Mesodermal cell (in vitro differentiated cells): Measurements from ENCODE around the gene PELI2.

Experiments
- H3K27ac ChIP-seq: 2 replicates; pipeline ENCODE4 v1.7.0; 2013; ENCODE audit warnings: mild to moderate bottlenecking, low read depth, low read length, moderate library complexity; ENCODE audit not compliant: severe bottlenecking
- H3K36me3 ChIP-seq: 2 replicates; pipeline ENCODE4 v1.7.1; 2013; ENCODE audit warnings: mild to moderate bottlenecking, low read length, moderate library complexity; ENCODE audit not compliant: control insufficient read depth, insufficient read depth
- H3K4me1 ChIP-seq: one replicate; pipeline ENCODE4 v1.7.1; 2013; ENCODE audit warnings: mild to moderate bottlenecking, low read length; ENCODE audit not compliant: insufficient read depth, control insufficient read depth, poor library complexity, severe bottlenecking
- H3K4me3 ChIP-seq: 2 replicates; pipeline ENCODE4 v1.7.0; 2013; ENCODE audit warnings: low read length, control low read depth, mild to moderate bottlenecking; ENCODE audit not compliant: insufficient read depth, poor library complexity, severe bottlenecking; ENCODE audit errors: extremely low read depth
- H3K9me3 ChIP-seq: 2 replicates; pipeline ENCODE4 v1.7.1; 2013; ENCODE audit warnings: mild to moderate bottlenecking, low read length, moderate library complexity; ENCODE audit not compliant: control insufficient read depth
- WGBS, 2 experiments: methylation state at CpG; one replicate each; pipeline ENCODE4 v1.1.5; 2013; ENCODE audit warnings: missing lambda C conversion rate in 2 of 2; ENCODE audit not compliant: insufficient coverage in 2 of 2; 5-methylcytosine and 5-hydroxymethylcytosine counted together

Gene PELI2

DNA sequence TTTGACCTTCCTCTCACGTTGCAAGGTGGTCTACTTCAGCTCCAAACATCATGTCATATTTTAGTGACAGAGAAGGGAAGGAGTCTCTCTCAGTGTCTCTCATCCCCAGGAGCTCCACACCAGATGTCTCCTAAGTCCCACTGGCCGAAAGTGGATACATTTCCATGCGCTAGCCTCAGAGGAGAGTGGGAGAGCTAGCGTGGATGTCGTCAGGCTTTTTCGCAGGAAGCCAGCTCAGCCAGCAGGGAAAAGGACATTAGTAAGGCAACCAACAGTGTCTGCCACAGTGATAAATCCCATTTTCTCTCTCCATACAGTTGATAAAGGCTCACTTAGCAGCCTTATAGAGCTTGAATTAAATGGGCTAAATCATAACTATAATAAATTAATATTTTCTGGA, 155.7 kb downstream of the PELI2 start:
- Histone ChIP-seq H3K4me3 (no peak overlapping the region), H3K36me3 (no peaks in the 10 kb centered on the region), H3K4me1 (no peaks in the 10 kb centered on the region), H3K9me3 (no peaks in the 10 kb centered on the region), H3K27ac (no peak overlapping the region)
- 100% methylated on average over 5 of the region's 6 CpGs for WGBS, 2 experiments

- H3K27ac ChIP-seq, result no peak overlapping the region
- 100% methylated on average over 1 of the region's 1 CpG; no CpG with 5 or more reads in 1 of the 2 experiments for WGBS, 2 experiments
- no peaks in the 10 kb centered on the region for H3K4me1 ChIP-seq
- no peaks in the 10 kb centered on the region for H3K9me3 ChIP-seq
- H3K4me3 ChIP-seq, result no peak overlapping the region
- H3K36me3 ChIP-seq, result no peaks in the 10 kb centered on the region
Measured at GRCh38 chr14:56274556-56274955, 156.3 kb downstream of the PELI2 start.

GRCh38 chr14:56276108-56276507, 157.9 kb downstream of the PELI2 start:
- Histone ChIP-seq H3K27ac (no peak overlapping the region), H3K4me1 (no peaks in the 10 kb centered on the region), H3K4me3 (no peak overlapping the region), H3K36me3 (no peaks in the 10 kb centered on the region), H3K9me3 (no peaks in the 10 kb centered on the region)
- 94 to 98% methylated on average over 3 to 4 of the region's 5 CpGs for WGBS, 2 experiments

- Histone ChIP-seq H3K4me1 (no peaks in the 10 kb centered on the region), H3K36me3 (no peaks in the 10 kb centered on the region), H3K4me3 (no peak overlapping the region), H3K27ac (no peak overlapping the region), H3K9me3 (no peaks in the 10 kb centered on the region)
- WGBS, 2 experiments, result no CpG with 5 or more reads among the region's 1 CpG
Measured at GRCh38 chr14:56278383-56278782, 160.2 kb downstream of the PELI2 start.

- H3K36me3 ChIP-seq, result no peaks in the 10 kb centered on the region
- H3K4me1 ChIP-seq, result no peaks in the 10 kb centered on the region
- no CpG with 5 or more reads among the region's 2 CpGs for WGBS, 2 experiments
- no peak overlapping the region for H3K4me3 ChIP-seq
- no peak overlapping the region for H3K27ac ChIP-seq
- H3K9me3 ChIP-seq, result no peaks in the 10 kb centered on the region
Measured at GRCh38 chr14:56280843-56281242, 162.6 kb downstream of the PELI2 start.

DNA sequence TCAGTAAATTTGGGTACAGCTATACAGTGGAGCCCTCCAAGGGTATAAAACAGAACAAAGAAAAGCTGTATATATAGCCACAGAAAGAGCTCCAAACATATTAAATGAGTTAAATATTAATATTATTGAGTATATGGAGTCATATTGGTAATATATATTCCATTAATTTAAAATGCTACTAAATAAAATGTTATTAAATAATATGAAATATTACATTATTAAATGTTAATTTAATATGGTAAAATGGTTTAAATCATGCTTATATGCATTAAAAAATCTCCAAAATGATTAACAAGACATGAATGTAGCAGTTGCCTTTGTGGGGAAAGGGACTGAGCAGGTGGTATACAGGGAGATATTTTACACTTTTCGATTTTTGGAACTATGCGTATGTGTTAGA, 164.0 kb downstream of the PELI2 start:
- no CpG with 5 or more reads among the region's 2 CpGs for WGBS, 2 experiments
- Histone ChIP-seq H3K9me3 (no peaks in the 10 kb centered on the region), H3K36me3 (no peaks in the 10 kb centered on the region)

DNA sequence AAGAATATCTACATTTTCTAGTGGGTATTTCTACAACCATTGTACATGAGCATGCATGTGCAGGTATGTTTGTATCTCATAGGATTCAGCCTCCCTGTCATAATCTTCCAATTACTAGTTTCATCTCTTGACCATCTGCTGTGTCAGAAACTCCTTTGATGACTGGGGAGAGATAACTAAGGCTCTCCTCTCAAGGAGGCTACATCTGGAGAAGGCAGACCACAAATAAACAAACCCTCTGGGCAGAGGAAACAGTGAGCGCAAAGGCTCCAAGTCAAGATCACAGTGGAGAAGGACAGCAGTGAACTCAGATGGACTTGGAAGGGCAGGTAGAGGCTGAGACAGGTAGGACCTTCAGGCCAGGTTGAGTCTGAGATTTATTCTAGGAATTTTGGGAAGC, 166.4 kb downstream of the PELI2 start:
- WGBS, 2 experiments, result 100% methylated on average over 1 of the region's 1 CpG; no CpG with 5 or more reads in 1 of the 2 experiments
- peaks cover 12% of the 10 kb centered on the region for H3K36me3 ChIP-seq
- no peaks in the 10 kb centered on the region for H3K4me1 ChIP-seq
- H3K9me3 ChIP-seq, result no peaks in the 10 kb centered on the region
- no peak overlapping the region for H3K4me3 ChIP-seq
- no peak overlapping the region for H3K27ac ChIP-seq

More for the DNA sequence above, 164.0 kb downstream of the PELI2 start:
- Histone ChIP-seq H3K27ac (no peak overlapping the region), H3K4me3 (no peak overlapping the region), H3K4me1 (no peaks in the 10 kb centered on the region)

GRCh38 chr14:56289155-56289554, 170.9 kb downstream of the PELI2 start:
- Histone ChIP-seq H3K9me3 (no peaks in the 10 kb centered on the region), H3K4me1 (no peaks in the 10 kb centered on the region), H3K4me3 (no peak overlapping the region), H3K27ac (no peak overlapping the region), H3K36me3 (peaks cover 22% of the 10 kb centered on the region)
- WGBS, 2 experiments, result 92 to 100% methylated on average over 1 to 2 of the region's 2 CpGs

DNA sequence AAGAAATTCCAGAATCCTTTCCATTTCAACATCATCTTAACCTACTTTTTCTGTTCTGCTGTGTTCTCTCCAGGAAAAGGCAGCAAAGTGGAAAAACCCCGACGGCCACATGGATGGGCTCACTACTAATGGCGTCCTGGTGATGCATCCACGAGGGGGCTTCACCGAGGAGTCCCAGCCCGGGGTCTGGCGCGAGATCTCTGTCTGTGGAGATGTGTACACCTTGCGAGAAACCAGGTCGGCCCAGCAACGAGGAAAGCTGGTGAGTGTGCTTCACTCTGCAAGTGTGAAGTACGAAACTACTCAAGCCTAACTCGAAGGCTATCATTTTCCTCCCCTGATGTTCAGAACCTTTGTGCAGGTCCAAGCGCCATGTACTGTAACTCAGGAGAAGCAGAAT, 172.0 kb downstream of the PELI2 start:
- Histone ChIP-seq H3K36me3 (peaks cover 29% of the 10 kb centered on the region), H3K9me3 (no peaks in the 10 kb centered on the region), H3K4me1 (no peaks in the 10 kb centered on the region), H3K27ac (no peak overlapping the region), H3K4me3 (no peak overlapping the region)
- WGBS, 2 experiments, result 92 to 97% methylated on average over 14 of the region's 14 CpGs

- Histone ChIP-seq H3K27ac (no peak overlapping the region), H3K9me3 (no peaks in the 10 kb centered on the region), H3K4me1 (no peaks in the 10 kb centered on the region), H3K36me3 (peaks cover 44% of the 10 kb centered on the region), H3K4me3 (no peak overlapping the region)
- 89 to 100% methylated on average over 3 of the region's 3 CpGs for whole genome bisulfite sequencing, 2 experiments
Measured at GRCh38 chr14:56292970-56293369, 174.8 kb downstream of the PELI2 start.

DNA sequence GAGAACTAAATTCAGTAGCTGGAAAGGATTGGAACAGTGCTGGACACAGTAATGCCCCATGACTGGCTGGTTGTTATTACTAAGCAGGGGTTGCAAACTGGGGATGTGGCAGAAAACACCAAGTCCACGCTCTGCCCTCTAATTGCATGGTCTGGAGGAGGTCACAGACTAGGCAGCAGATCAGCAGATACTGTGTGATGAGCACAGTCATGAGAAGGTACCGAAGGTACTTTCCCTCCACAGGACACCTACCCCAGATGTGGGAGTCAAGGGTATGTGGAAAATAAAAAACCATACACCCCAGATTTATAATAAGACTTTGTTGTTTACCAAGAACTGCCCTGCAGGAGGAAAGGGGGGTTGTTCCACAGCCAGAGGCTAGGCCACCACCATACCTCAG, 175.3 kb downstream of the PELI2 start:
- Histone ChIP-seq H3K4me3 (no peak overlapping the region), H3K36me3 (peaks cover 41% of the 10 kb centered on the region), H3K4me1 (no peaks in the 10 kb centered on the region), H3K27ac (no peak overlapping the region), H3K9me3 (no peaks in the 10 kb centered on the region)
- WGBS, 2 experiments, result 86% methylated on average over 1 of the region's 2 CpGs; no CpG with 5 or more reads in 1 of the 2 experiments
